ENCODE data around the gene SLC4A1. TPM values are rescaled to one million over a fixed set of nuclear protein-coding genes. Genes with fewer than 3 reads are reported as not detected.
A peak's percentile ranks its signal among the peaks of the same experiment; 100 is the strongest.

Gene SLC4A1
- polyA plus RNA-seq, 6 donors from 2014 or later, result 0.07 to 0.20 (median 0.12) TPM; not detected in 3

DNA sequence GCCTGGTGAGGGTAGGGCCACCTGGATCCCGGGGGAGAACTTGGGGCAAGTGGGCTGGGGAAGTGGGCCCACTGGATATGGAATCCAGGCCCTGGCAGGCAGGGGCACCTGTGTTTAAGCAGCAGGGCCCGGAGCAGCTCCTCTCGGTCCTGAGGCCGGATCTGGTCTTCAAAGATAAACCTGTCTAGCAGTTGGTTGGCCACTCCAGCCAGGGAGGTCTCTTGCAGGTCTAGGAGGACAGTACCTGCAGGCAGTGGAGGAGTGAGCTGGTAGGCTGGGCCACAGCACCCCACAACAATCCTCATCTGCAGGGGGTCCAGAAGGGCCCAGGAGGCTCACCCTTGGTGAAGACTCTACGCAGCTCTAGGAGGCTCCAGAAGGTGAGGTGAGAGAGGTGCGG lies 7.6 kb downstream of the SLC4A1 start:
- no peak for ATAC-seq (ENCODE audit: low read depth in 2 of 2)
- peaks cover 0 to 5% (median 0%) of the 10 kb centered on the region in 7 donors for H3K9me3 Mint-ChIP-seq
- no peak overlapping the region for H3K4me3 Mint-ChIP-seq
- H3K4me1 Mint-ChIP-seq, result peaks cover 0 to 4% (median 0%) of the 10 kb centered on the region in 3 donors
- peaks cover 0 to 25% (median 23%) of the 10 kb centered on the region in 3 donors for H3K27me3 Mint-ChIP-seq
- DNase-seq, result no peak
- H3K27ac Mint-ChIP-seq, result no peak overlapping the region
- no peaks in the 10 kb centered on the region for H3K36me3 Mint-ChIP-seq

DNA sequence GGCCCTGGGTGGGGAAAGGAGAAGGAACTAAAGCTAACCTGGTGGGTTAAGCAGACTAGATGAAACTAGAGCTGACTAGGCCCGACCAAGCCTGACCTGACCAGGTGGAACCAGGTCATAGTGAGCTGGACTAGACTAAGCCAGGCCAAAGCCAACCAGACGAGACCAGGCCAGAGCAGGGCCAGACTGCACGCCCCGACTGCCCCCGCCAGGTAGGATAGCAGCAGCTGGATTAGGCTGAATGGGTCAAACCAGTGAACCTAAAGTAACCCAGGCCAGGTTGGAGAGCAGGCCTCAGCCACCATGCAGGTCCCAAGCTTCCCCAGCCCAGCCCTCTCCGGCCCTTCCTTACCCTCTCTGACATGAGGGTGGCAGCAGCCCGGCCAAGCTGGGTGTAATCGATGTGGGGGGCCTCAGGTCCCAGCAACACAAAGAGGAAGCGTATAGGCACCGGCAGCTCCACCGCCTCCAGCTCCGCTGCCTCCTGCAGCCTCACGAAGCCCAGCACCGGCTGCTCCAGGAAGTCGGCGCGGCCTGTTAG lies 9.1 kb downstream of the SLC4A1 start:
- ATAC-seq (ENCODE audit: low read depth in 2 of 2) (no peak), DNase-seq (no peak)
- no peak overlapping the region for H3K4me3 Mint-ChIP-seq
- no peak overlapping the region for H3K27ac Mint-ChIP-seq
- H3K4me1 Mint-ChIP-seq, result peaks cover 0 to 4% (median 0%) of the 10 kb centered on the region in 3 donors
- no peaks in the 10 kb centered on the region for H3K36me3 Mint-ChIP-seq
- peaks cover 0 to 35% (median 27%) of the 10 kb centered on the region in 3 donors for H3K27me3 Mint-ChIP-seq
- H3K9me3 Mint-ChIP-seq, result peaks cover 0 to 5% (median 0%) of the 10 kb centered on the region in 7 donors

DNA sequence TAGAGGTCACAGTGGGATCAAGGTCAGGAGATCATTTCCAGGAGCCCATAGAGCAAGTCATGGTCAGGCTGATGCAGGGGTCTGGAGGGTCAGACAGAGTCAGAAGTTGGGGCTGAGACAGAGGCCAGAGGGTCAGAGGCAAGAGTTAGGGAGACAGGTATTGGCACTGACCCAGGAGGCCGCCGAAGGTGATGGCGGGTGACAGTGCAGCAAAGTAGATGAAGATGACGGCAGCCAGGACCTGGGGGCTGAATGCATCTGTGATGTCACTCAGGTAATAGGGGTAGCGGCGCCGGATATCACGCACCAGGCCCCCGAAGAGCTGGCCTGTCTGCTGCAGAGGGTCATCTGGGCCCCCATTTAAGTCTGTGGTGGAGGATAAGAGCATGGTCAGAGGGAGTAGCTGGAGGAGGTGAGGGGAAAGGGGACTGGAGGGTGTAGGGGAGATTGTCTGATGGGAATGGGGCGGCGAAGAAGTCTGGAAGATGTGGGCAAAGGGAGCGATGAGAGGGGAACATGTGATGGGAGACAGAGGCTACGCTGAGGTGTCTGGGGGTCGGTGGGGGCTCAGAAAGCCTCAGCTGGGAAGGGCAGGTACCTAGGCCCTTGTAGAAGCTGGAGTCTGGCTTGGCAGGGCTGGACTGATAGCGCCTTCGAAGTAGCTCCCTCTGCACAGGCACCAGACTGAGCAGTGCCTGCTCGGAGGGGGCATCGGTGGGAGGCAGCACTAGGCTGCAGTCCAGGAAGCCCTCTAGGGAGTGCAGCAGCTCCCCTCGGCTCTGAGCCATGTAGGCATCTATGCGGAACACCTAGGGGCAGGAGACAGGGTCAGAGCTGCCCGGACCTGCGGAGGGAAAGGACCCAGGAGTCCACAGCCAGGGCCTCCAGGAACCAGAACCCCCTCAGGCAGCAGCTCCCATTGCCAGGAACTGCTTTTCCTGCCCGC lies 9.8 kb downstream of the SLC4A1 start:
- Mint-ChIP-seq H3K27ac (no peak overlapping the region), H3K36me3 (no peaks in the 10 kb centered on the region), H3K4me1 (peaks cover 0 to 4% (median 0%) of the 10 kb centered on the region in 3 donors), H3K9me3 (peaks cover 0 to 5% (median 0%) of the 10 kb centered on the region in 7 donors), H3K27me3 (peaks cover 0 to 29% (median 24%) of the 10 kb centered on the region in 3 donors), H3K4me3 (no peak overlapping the region)
- no peak for ATAC-seq (ENCODE audit: low read depth in 2 of 2)
- DNase-seq, result no peak

DNA sequence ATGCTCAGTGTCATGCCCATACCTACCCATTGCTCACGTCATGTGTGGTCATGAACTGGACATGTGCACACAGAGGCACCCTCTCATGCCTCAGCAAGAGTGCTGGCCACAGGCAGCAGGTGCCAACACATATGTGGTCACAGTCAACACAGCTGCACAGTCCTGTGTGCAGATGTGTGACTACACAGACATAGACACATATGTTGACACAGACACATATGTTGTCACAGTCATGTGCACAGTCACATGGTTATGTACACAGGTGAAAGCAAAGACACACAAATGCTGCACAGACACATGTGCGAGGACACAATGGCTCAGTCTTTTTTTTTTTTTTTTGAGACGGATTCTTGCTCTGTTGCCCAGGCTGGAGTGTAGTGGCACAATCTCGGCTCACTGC lies 11.3 kb downstream of the SLC4A1 start:
- H3K4me1 Mint-ChIP-seq, result peaks cover 0 to 4% (median 0%) of the 10 kb centered on the region in 3 donors
- no peak overlapping the region for H3K4me3 Mint-ChIP-seq
- H3K9me3 Mint-ChIP-seq, result peaks cover 0 to 5% (median 0%) of the 10 kb centered on the region in 7 donors
- H3K27ac Mint-ChIP-seq, result no peak overlapping the region
- no peak for DNase-seq
- peaks cover 0 to 22% (median 17%) of the 10 kb centered on the region in 3 donors for H3K27me3 Mint-ChIP-seq
- no peak for ATAC-seq (ENCODE audit: low read depth in 2 of 2)
- H3K36me3 Mint-ChIP-seq, result no peaks in the 10 kb centered on the region

DNA sequence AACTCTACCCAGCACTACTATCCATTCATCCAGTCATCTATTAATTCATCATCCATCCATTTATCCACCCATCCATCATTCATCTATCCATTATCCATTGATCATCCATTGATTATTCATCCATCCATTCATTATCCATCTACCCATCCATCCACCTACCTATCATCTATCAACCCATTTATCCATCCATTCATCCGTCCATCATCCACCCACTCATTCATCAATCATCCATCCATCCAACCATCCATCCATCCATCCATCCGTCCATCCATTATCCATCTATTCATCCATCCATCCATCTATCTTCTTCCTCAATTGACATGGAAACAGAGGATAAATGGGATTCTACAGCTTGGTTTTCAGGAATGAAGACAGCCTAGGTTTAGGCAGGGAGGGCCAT lies 12.0 kb downstream of the SLC4A1 start:
- peaks cover 0 to 22% (median 17%) of the 10 kb centered on the region in 3 donors for H3K27me3 Mint-ChIP-seq
- H3K4me3 Mint-ChIP-seq, result no peak overlapping the region
- H3K4me1 Mint-ChIP-seq, result peaks cover 0 to 4% (median under 1%) of the 10 kb centered on the region in 3 donors
- H3K36me3 Mint-ChIP-seq, result no peaks in the 10 kb centered on the region
- no peak overlapping the region for H3K27ac Mint-ChIP-seq
- ATAC-seq (ENCODE audit: low read depth in 2 of 2) (no peak), DNase-seq (no peak)
- peaks cover 0 to 5% (median 0%) of the 10 kb centered on the region in 7 donors for H3K9me3 Mint-ChIP-seq

DNA sequence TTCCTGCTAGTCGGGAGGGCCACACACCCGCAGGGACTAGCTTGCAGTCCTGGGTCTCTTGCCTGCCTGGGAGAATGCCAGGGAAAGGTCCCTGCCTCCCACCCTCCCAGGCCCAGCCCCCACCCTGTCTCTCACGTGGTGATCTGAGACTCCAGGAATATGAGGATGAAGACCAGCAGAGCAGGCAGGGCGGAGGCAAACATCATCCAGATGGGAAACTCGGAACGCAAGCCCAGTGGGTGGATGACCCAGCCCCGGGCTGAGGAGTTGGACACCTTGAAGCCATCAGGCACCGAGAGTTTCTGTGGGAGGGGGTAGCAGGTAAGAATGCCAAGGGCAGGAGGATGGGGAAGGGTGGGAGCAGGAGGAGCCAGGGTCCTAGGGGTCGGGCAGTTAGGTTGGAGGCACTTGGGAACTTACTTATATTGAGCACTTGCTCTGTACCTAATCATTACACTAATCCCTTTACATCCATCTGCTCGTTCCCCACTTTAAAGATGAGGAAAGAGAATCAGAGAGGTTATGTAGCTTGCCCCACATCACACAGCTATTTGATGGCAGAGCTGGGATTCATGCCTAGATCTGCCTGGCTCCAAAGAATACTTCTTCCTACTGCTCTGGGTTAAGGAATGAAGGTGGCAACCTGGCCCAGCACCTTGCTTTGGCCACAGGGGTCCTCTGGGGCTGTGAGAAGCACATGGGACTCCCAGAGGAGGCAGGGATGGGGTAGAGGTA lies 13.4 kb downstream of the SLC4A1 start:
- Mint-ChIP-seq H3K4me3 (no peak overlapping the region), H3K4me1 (peaks cover 4 to 10% (median 10%) of the 10 kb centered on the region in 3 donors), H3K27ac (no peak overlapping the region), H3K36me3 (no peaks in the 10 kb centered on the region), H3K27me3 (peaks cover 0 to 22% (median 17%) of the 10 kb centered on the region in 3 donors), H3K9me3 (peaks cover 0 to 5% (median 0%) of the 10 kb centered on the region in 7 donors)
- ATAC-seq (ENCODE audit: low read depth in 2 of 2), result no peak
- no peak for DNase-seq

DNA sequence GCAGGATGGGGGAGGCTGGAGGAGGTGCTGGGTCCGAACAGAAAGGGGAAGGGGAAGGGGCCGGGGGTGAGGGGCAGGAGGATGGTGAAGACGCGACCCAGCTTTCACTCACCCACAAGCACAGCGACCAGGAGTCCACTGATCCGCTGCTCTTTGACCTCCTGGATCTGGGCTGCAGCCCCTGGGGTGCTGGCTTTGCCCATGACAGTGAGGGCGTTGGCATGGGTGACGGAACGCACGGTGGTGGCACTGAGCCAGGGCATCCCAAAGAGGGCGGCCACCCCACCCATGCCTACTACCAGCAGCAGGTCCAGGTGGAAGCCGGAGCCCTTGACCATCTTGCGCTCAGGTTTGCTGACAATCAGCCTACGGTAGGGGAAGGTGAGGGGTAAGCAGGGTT lies 14.9 kb downstream of the SLC4A1 start:
- ATAC-seq (ENCODE audit: low read depth in 2 of 2) (no peak), DNase-seq (no peak)
- Mint-ChIP-seq H3K27ac (no peak overlapping the region), H3K4me1 (peaks cover 8 to 25% (median 10%) of the 10 kb centered on the region in 3 donors), H3K36me3 (no peaks in the 10 kb centered on the region), H3K4me3 (no peak overlapping the region), H3K9me3 (peaks cover 0 to 5% (median 0%) of the 10 kb centered on the region in 7 donors), H3K27me3 (peaks cover 0 to 22% (median 17%) of the 10 kb centered on the region in 3 donors)

DNA sequence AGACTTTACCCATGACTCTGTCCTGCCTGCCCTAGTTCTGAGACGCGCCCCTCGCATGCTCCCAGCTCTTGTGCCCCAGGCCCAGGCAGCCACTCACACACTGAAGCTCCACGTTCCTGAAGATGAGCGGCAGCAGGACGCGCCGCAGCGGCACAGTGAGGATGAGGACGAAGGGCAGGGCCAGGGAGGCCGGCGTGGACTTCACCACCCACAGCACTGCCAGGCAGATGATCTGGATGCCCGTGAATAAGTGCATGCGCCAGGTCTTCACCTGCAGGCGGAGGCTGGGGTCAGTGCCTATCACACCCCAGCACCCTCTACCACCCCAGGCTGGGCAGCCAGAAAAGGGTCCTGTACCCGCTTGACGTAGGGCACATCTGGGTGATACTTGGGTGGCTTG lies 16.9 kb downstream of the SLC4A1 start:
- Mint-ChIP-seq H3K27me3 (peaks cover 0 to 19% (median 12%) of the 10 kb centered on the region in 3 donors), H3K36me3 (no peaks in the 10 kb centered on the region), H3K4me3 (no peak overlapping the region), H3K4me1 (peaks cover 23 to 44% (median 26%) of the 10 kb centered on the region in 3 donors), H3K9me3 (peaks cover 0 to 4% (median 0%) of the 10 kb centered on the region in 7 donors), H3K27ac (peak overlapping the region in 1 of 6 donors; percentile 75)
- DNase-seq, result no peak
- ATAC-seq (ENCODE audit: low read depth in 2 of 2), result no peak

DNA sequence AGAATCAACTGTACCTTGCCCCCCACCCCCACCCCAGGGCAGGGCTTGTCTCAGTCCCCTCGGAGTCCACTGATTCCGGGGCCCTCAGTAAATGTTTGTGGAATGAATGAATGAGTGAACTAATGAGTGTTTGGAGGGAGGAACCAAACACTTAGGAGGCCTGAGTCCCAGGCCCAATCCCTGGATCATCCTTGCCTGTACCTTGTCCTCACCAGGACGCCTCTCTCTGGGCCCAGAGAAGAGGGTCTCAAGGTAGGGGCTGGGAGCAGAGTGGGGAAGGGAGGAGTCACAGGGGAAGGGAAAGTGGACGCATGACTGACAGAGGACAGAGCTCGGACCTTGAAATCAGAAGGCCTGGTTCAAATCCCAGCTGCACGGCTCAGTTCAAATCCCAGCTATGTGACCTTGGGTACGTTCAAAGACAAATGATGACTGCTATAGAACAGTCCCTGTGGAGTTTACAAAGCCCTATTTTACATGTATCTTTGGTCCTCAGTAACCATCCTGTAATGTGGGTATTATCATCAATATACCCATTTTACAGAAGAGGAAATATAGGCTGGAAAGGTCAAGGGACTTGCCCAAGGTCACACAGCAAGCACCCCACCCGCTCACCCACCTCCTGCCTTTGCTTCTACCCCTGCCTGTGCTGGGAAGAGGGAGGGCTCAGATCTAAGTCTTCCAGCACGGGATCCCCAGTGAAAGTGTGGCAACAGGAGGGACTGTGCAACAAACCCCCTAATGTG lies 18.3 kb downstream of the SLC4A1 start:
- no peaks in the 10 kb centered on the region for H3K36me3 Mint-ChIP-seq
- peak overlapping the region in 1 of 6 donors; percentile 69 for H3K27ac Mint-ChIP-seq
- H3K9me3 Mint-ChIP-seq, result peaks cover 0 to 7% (median 0%) of the 10 kb centered on the region in 7 donors
- H3K4me1 Mint-ChIP-seq, result peaks cover 23 to 57% (median 28%) of the 10 kb centered on the region in 3 donors
- H3K27me3 Mint-ChIP-seq, result peaks cover 0 to 5% (median 0%) of the 10 kb centered on the region in 3 donors
- H3K4me3 Mint-ChIP-seq, result no peak overlapping the region
- DNase-seq, result no peak
- ATAC-seq (ENCODE audit: low read depth in 2 of 2), result no peak

DNA sequence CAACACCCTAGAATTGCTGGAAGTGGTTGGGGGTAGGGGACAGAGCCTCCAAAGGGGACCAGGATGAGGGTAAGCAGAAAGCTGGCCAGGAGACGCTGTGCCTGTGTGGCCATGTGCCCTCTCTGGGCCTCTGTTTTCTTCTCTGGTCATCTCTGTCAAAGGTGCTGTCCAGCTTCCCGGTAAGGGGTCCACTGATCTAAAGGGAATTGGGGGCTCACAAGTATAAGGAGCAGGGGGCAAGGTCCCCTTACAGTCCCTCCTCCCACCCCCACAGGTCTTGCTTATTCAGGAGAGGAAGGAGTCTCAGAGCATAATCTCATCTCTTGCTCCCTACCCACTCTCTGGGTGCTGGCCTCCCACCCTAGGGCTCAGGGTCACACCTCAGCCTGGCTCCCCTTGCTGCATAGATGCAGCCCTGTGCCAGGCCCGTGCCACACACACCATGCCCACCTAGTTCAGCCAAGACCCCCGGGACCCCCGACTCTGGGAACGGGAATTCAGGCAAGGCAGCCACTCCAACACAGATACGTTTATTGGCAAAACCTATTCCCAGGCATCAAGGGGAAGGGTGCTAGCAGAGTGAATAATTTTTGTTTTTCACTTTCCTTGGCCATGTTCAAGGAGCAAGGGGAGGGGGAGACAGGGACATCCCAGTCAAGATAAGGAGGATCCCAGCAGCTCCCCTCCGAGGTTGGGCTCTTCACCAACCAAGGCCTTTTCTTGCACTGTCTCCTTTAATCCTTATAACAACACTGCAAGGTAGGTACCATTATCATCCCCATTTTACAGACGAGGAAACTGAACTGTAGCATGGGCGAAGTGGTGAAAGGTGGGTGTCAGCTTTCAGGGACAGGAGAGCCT lies 19.8 kb downstream of the SLC4A1 start:
- Mint-ChIP-seq H3K36me3 (no peaks in the 10 kb centered on the region), H3K4me1 (peaks cover 28 to 68% (median 30%) of the 10 kb centered on the region in 3 donors), H3K9me3 (peaks cover 0 to 7% (median 0%) of the 10 kb centered on the region in 7 donors), H3K4me3 (peak overlapping the region in 2 of 8 donors; percentile 49 to 69), H3K27ac (peak overlapping the region in 3 of 6 donors; percentile 34 to 51 (median 49)), H3K27me3 (no peaks in the 10 kb centered on the region)
- DNase-seq, result no peak
- no peak for ATAC-seq (ENCODE audit: low read depth in 2 of 2)

DNA sequence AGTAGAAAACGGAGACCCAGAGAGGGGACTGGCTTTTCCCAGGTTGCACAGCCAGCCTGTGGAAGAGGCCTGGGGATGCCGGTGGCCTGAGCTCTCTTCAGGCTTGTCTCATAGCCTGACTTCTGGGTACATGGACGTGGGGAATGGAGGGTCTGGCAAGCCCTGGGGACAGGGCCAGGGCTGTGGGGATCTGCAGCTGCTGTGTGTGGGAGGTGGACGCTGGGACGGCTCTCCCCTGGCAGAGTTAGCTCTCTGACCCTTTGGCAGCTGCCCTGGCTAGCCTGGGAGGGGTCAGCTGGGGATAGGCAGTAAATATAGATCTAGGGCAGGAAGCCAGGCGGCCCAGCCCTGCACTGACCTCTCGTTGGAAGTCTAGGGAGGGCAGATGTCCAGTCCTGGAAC lies 20.5 kb downstream of the SLC4A1 start:
- H3K27ac Mint-ChIP-seq, result peak overlapping the region in 3 of 6 donors; percentile 53 to 87 (median 80)
- H3K4me3 Mint-ChIP-seq, result peak overlapping the region in 1 of 8 donors; percentile 69
- peaks cover 31 to 74% (median 37%) of the 10 kb centered on the region in 3 donors for H3K4me1 Mint-ChIP-seq
- no peaks in the 10 kb centered on the region for H3K36me3 Mint-ChIP-seq
- H3K9me3 Mint-ChIP-seq, result peaks cover 0 to 7% (median 0%) of the 10 kb centered on the region in 7 donors
- ATAC-seq (ENCODE audit: low read depth in 2 of 2) (no peak), DNase-seq (no peak)
- no peaks in the 10 kb centered on the region for H3K27me3 Mint-ChIP-seq
